Islet of Langerhans (tissue), 1 donor: ENCODE results near the gene TYRP1.

Experiments
- FAIRE-seq: peaks from one replicate; lab custom pipeline; 2011; peaks lifted over from hg19 to GRCh38; lab: Jason Lieb, UNC

Gene TYRP1

DNA sequence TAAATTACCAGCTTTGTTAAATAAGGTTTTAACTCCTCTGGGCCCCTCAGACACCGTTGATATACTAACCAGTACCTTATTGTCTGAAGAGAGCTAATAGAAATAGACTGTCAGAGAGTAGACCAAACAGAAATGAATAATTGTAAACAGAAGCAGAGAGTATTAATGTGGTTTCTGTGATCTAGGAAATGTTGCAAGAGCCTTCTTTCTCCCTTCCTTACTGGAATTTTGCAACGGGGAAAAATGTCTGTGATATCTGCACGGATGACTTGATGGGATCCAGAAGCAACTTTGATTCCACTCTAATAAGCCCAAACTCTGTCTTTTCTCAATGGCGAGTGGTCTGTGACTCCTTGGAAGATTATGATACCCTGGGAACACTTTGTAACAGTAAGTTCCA is 5.1 kb downstream of the TYRP1 start:
- peak; percentile 9 for FAIRE-seq

DNA sequence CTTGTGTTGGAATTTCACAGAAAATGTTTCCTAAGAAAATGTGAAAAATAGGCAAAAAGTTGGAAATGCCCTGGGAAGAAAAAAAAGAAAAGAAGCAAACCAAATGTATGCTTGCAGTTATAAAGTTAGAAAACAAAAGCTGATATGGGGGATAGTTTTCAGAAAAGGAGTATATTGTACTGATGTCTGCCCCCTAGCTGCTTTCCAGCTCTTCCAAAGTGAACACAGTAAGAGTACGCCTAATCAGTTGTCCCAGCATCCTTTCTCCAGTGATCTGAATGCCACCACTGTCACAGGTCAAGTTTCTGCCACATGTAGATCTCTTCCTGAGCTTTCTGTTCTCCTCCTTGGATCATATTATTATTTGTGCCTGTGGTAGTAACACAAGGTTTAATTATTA is 5.8 kb downstream of the TYRP1 start:
- FAIRE-seq, result no peak

DNA sequence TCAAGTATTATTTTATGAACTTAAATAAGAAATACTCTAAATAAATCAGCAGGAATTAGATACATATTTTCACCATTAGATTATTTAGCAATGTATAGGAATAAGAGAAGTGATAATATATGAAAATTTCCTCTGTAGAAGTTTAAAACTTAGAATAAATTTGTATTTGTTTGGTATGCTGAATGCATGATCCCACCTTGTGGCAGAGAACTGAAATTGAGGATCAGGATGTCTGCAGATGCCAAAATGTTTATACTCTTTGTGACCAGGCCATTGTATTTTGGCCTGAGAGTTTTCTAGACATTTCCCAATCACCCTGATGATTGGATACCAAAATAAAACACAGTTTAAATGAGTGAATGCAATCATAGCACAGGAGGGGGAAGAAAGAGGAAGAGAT is 6.3 kb downstream of the TYRP1 start:
- FAIRE-seq, result no peak

DNA sequence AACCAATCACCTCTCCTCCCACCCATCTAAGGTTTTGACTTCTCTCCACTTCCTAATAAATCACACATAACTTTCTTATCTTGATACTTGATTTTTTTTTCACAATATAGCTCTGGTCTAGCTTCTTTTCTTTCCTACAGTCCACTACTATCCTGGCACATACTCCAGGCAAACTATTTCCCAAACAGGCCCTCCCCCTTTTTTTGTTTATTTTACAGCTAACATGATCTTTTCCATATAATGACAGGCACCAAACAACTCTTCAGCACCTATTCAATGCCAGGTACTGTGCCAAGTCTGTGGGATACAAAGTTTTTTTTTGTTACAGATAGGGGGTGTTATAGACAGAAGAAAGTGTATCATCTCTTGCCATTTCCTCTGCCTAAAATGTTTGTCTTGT is 7.9 kb downstream of the TYRP1 start:
- no peak for FAIRE-seq

DNA sequence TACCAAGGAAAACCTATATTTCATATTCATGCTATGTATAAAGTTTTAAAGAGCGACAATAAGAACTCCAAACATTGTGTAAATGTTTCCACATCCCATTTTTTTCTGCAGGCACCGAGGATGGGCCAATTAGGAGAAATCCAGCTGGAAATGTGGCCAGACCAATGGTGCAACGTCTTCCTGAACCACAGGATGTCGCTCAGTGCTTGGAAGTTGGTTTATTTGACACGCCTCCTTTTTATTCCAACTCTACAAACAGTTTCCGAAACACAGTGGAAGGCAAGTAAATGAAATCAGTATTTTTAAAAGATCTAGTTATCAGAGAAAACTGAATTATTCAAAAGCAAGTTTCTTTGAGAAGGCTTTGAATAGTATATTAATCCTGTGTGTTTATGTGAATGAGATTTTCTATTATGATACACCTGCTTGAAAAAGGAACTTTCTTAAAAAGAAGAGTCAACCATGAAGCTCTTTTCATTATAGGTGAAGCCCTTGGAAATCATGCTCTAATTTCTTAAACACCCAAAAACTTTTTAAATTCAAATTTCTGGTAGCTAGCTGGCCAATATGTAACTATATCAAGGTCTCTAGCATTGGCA is 9.1 kb downstream of the TYRP1 start:
- FAIRE-seq, result peak; percentile 79

DNA sequence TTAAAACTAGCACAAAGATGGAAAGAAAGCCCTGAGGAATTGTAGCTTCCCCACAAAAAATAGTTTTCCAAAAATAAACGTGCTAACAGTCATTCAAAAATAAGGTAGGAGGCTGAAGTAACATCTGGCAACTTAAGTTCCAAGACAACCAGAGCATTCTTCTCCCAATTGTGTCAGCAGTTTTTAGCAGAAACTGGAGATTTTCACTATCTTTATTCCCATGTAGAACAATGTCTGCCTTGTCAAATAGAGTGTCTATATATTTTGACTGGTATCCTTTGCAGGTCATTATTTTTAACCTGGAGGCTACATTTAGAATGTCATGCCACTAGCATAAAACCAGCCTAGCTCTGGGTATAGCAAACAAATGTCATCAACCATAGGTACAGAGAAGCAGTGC is 10.8 kb downstream of the TYRP1 start:
- FAIRE-seq, result no peak

DNA sequence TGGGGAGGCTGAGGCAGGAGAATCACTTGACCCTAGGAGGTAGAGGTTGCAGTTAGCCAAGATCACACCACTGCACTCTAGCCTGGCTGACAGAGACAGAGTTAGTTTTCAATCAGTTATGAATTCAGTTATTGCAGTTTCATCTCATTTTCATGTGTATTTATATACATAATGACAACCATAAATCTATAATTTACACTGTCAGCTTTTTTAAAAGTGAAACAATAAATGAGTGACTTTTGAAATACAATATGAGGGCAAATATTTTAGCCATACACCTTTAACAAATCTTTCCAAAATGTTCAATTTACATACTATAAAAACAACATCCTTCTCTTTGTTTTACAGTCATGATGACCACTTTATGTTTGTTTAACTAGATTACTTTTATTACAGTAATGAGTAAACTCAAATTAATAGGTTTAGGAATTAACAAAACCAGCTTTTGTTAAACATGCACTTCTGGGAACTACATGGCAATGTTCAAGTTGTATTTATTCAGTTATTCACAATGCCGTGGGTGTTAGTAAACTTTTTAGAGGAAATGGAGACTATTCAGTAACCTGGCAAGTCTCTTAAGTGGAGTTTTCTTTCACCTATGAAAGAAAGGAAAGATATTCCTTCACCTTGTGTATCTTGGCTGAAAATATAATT is 12.7 kb downstream of the TYRP1 start:
- no peak for FAIRE-seq

DNA sequence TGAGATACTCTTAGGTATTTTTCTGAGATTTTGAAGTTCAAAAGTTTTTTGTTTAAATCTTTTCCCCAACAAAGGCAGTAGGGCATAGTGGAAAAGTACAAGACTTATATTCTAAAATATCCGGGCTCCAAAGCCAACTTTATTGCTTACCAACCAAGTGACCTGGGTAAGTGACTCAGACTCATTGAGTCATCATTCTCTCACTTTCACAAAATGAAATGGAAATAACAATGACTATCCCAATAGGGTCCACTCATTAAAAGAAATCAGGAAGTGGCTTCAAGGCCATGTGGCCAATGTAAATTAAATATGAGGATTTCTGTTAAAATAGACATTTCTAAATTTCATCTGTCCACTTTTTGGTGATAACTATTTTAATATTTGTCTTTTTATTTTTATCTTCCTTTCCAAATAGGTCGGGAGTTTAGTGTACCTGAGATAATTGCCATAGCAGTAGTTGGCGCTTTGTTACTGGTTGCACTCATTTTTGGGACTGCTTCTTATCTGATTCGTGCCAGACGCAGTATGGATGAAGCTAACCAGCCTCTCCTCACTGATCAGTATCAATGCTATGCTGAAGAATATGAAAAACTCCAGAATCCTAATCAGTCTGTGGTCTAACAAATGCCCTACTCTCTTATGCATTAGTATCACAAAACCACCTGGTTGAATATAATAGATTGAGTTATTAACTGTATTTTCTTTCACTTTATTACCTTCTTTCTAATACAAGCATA is 15.5 kb downstream of the TYRP1 start:
- no peak for FAIRE-seq

DNA sequence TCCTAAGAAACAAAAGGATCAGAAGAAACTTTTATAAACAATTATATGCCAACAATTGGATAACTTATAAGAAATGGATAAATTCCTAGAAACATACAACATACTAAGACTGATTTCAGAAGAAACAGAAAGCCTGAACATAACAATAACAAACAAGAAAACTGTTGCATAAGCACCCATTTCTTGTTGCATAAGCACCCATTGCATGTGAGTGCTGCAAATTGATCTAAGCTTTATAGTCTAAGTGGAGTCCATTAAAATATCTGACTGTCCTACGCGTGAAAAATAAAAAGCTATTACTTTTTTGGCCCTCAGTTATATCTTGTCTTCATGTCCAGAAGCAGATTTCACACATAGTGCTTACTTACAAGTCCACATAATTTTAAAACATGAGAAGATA is 19.3 kb downstream of the TYRP1 start:
- no peak for FAIRE-seq

DNA sequence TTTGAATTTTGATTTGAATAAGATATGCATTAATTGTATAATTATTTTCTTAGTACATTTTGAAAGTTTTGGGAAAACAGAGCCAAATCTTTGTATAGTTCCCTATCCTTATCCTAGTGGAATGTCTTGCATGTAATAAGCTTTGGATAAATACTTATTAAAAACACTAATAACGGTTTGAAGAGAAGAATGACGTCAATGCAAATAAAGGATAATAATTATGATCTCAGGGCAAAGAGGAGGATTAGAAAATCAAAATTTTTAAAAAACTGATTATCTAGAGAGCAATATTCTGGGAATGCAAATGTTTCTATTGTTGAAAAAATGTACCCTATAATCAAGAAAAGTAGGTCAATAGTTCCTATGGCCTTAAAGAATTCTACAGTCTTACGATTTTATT is 22.1 kb downstream of the TYRP1 start:
- FAIRE-seq, result no peak

DNA sequence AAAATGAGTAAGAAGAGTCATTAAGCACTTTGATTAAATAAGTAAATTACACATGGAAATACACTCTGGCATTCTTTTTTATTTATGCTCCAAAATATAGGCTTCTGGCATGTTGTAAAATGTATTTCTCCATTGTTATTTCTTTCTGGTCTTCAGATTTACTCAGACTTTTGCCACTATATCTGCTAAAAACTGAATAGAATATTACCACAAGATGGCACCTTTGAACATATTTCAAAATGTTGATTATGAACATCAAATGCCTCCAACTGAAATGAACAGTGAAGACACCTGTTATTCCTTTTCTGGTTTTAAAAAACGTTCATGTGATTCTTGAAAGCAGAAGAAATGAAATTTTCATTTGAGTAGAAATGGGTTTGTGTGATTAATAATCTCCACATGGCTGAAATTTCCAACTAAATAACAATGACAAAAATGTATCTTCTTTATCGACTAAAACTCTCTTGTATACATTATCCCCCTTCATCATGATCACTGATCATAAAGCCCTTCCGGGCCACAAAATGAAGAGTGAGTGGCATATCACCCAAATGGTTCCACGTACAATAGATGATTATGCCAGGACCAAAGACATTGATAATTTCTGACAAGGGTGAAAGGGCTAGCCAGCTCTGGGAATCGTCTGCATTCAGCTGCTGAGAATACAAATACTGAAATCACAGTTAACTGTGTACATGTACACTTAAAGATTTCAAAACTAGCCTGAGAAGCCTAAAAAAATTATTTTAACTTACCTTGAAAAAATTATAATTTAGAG is 23.8 kb downstream of the TYRP1 start:
- no peak for FAIRE-seq

DNA sequence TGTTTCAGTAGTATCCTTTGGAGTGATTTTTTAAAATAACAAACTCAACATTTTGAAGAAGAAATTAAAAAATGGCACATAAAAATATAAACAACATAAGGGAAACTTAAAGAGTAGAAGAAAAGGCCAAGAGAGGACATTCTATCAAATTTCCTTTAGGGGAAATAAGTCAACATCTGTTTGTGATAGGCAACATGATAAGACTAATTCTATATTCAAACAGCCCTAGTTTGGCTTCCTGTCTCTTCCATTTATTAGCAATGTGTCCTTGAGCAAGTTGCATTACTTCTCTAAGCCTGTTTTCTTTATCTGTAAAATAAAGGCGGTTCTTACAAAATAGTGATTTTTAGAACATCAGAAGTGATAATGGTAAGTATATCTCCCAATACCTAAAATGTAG is 24.7 kb downstream of the TYRP1 start:
- FAIRE-seq, result no peak

DNA sequence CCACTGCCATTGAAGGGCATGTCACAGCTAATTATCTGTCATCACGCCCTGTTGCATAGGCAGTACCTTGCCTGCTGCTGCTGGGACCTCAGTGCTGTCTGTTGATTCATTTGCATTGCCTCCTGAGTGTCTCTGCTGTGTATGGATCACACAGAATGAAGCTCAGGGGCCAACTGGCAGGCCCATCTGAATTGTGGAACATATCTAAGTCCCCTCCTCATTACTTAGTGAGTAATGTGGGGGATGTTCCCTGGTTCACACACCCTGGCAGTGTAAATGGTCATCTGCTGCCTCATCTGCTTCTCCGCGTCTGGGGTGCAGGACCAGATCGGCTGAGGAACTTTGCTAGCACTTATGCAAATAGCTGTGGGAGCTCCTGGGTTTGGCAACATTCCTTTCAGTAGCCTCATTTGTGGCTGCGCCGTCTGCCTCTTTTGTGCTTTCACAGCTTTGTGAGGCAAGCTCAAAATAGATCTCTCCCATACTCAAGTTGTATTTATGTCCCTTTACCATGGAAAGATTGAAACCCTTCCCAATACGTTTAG is 25.4 kb downstream of the TYRP1 start:
- FAIRE-seq, result no peak

DNA sequence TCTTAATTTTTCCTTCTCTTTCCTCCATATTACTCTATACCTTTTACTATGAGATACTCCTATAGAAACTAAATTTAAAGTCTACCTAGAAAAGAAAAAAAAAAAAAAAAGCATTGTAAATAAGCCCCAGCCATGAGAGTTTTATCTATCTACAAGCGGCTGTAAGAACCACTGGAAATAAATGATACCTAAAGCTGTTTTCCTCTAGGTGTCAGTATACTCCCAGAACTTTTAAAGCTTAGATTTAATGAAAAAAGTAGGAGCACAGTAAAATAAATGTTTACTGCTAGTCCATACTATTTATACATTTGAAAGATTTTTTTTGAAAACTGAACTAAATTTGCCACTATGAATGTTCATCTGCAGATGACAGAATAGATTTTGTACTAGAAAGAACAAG is 26.2 kb downstream of the TYRP1 start:
- peak; percentile 97 for FAIRE-seq

DNA sequence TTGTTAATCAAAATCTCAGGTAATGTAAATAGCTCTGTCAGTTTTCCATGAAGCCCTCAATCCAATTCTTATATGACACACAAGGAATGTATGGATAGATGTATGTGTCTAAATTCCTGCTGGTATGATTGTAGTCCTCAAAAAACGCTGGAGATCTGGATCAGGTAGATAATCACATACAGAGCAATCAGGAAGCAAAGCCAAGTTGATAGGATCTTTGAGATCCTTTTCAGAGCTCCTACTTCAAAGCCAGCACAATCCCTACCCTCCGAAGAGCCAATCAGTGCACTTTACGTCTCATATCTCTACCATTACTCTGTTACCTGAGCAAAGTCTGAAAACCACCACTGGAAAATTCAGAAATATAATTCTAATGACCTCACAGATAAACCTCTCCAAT is 27.4 kb downstream of the TYRP1 start:
- no peak for FAIRE-seq

DNA sequence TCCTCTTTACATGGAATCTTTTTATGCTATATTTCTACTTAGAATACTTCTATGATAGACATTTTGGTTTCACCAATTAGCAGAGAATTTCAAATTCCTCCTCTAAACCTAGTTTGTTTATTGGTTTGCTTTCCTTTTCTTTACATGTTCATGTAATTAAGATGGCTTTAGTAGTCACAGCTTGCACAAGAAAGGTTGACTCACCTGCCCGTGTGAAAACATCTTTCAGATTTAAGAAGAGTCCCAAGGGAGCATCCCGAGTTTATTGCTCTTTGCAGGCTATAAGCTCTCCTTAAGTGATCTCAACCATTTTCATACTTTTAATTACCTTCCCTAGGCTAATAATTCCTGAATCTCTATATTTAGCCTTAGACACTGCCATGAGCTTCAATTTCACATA is 28.9 kb downstream of the TYRP1 start:
- no peak for FAIRE-seq

DNA sequence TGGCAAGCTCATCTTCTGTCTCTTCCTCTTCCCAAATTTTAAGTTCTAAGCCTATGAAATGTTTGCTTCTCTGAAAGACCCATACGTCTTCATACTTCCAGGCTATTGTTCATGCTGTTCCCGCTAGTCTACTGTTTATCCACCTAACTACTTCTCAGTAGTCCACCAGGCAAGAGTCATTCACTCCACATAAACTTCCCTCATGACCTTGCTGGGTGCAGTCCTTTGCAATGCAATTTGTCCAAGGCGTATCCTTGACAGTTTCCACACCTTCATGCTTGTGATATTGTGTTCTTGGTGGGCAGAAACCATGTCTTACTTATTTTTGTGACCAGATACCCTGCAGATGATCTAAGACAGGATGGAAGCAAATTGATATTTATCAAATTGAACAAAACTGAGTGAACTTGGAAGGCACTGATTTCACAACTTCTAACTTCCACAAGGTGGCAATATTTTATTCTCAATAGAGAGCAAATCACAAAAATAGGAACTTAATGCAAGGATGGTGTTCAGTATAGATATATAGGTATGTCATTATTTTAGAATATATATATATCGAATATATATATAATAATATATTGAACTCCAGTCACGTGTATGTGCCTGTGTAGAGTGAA is 30.3 kb downstream of the TYRP1 start:
- FAIRE-seq, result peak; percentile 98

DNA sequence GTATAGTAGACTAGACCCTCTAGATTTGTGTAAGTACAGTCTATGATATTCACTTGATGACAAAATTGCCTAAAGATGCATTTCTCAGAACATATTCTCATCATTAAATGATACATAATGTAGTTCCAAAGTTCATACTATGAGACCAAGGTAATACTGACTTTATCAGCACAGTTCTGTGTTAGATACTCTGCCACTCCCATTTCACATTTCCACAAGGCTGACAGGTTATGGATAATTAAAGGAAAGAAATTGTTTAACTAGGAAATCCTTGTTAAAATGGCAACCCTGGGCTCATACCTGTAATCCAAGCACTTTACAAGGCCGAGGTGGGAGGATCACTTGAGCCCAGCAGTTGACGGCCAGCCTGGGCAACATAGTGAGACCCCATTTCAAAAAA is 33.6 kb downstream of the TYRP1 start:
- no peak for FAIRE-seq

DNA sequence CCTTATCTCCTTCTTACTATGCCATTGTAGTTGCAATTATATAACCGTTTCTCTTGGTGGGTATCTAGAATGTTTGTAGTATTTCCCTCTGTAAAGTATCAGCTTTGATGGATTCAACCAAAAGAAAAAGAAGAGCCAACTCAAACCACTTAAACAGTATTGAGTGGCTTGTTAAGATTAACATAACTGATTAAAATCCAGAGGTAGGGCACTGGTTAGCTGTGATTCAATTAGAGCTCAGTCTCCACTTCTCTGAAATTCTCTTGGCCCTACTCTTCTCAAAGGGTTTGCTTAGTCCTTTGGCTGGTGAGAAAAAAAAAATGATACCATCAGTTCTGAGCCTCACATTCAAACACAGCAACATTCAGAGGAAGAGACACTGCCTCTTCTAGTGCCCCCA is 37.0 kb downstream of the TYRP1 start:
- FAIRE-seq, result no peak

DNA sequence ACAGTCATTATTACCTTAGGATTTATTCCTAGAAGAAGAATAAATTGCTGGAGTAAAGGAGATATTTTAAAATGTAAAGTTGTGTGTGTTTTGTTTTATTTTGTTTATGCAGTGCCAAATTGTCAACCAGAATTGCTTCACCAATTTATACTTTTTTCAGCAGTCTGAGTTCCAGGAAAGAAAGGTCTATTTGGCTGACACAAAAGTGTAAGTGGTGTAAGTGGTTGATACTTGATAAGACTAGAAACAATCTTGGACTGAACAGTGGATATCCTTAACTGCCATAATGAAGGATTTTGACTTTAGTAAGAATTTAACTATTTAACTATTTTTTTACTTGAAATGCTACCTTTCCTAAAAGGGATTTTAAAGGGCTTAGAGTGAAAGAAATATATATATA is 37.7 kb downstream of the TYRP1 start:
- no peak for FAIRE-seq

DNA sequence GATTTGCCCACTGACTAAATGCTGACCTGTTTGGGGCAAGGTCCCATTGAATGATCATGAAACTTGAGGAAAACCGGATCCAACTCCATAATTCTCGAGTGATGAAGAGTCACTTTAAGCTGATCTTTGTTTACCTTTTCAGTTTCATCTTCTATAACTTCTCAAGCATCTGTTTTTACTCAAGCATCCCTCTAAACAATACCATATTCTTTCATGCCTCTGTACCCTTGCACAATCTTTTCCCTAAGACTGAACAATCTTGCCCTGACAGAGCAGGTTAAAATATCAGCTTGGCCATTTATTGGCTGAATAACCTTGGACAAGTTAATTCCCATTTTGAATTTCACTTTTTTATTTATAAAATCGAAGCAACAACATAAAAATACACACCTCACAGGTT is 39.8 kb downstream of the TYRP1 start:
- no peak for FAIRE-seq

DNA sequence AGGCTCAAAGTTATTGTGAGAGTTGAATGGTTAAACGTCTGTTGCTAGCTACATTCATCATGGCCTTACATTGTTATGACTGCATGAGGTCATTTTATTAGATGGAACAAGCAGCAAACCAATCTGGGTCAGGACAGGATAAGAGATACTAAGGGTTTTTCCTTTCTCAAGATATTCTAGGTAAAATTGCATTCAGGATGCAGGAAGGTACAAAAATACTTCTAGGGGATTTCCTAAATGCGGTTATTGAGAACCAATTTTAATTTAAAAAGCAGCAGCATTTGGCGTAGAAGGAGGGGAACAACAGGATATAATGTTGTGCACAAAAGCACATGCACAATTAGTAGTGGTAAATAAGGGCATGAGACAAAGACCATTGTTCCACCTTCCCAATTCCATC is 42.5 kb downstream of the TYRP1 start:
- no peak for FAIRE-seq
